ENCODE measurements around the gene RXRG.

The RXRG gene

GRCh38 chr1:165449131-165449530, 4.2 kb upstream of the RXRG start:
- DNase-seq (ENCODE audit: low read depth), result no peak

DNA sequence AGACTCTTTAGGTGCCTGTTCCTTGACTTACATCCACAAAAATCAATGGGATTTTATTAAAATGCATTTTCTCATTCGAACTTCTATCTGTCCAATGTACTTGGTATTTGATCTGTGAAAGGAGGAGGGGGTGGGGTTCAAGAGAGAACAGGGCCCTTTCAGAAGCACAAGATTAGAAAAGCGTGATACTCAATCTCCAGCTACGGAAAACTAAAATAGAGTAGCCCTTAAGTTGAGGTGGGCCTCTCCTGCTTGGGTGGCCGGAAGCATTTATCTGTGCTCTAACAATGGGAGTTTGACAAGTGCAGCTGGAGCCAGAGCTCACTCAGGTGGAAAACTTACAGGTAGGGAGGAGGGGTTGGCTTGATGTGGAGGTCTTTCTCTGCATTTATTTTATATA, 462 bp upstream of the RXRG start:
- DNase-seq (ENCODE audit: low read depth), result no peak

DNA sequence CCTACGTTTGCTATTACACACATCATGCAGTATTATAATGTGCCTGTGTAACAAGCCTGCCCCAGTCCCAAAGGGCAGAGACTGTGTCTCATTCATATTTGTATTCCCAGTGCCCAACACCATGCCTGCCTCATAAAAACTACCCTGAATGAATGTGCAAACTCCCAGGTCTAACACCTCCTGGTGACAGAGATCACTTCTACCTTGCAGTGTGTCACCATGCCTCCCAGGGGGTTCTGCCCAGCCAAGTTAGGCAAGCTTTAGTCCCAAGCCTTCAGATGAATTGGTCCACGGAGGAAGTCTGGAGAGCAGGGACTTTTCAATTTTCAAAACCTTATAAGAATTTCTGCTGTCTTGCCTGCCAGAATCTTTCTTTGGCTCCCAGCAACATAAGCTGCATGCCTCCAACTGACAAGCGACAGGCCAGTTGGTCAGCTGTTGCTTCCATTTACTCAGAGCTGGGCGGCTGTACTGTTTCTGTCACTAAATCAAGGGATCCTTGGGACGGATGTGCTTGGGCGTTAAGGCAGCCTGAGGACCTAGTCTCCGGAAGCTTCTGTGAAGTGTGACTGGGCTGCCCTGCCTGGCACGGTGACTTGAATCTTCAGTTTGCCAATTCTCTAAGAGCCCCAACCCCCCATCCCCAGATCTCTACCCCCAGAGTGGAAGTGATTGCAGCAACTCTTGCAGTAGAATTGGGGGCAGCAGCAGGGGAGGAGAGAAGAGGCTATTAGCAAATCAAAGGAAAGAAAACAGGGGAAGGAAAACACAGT, 1.2 kb downstream of the RXRG start:
- no peak for DNase-seq (ENCODE audit: low read depth)

DNA sequence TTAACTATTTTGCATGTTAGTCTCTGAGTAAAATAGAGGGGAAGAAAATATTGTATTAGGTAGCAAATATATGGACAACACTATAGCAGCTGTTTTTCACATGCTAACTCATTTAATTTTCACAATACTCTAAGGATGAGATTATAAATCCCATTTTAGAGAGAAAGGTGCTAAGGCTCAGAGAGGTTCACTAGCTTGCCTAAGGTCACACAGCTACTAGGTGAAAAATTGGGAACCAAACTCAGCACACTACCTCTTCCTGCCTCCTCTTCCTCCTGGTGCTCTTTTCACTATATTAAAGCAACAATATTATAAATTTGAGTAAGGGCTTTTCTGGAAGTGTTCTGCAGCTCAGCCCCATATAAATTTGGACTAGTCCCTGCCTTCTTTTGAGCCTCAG, 2.3 kb downstream of the RXRG start:
- DNase-seq (ENCODE audit: low read depth), result no peak

DNA sequence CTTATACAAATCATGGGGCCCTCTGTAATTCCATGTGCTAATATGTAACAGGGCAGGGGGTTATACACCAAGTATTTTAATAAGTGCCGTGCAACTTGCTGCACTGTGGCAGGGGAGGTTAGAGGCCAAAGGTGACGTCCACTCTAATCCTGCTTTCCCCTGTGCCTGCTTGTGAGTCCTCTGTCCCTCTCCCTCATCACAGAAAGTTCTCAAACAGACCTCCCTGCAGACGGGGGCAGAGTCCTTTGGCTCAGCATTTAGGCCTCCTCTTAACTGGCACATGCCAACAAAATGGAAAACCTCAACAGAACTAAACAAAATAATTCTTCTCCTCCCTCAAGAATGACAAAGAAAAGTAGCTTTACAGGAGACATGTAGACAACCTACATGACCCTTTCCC, 2.9 kb downstream of the RXRG start:
- no peak for DNase-seq (ENCODE audit: low read depth)

- no peak for DNase-seq (ENCODE audit: low read depth)
Measured at GRCh38 chr1:165441166-165441880, 3.6 kb downstream of the RXRG start.

GRCh38 chr1:165439330-165439729, 5.6 kb downstream of the RXRG start:
- no peak for DNase-seq (ENCODE audit: low read depth)

DNA sequence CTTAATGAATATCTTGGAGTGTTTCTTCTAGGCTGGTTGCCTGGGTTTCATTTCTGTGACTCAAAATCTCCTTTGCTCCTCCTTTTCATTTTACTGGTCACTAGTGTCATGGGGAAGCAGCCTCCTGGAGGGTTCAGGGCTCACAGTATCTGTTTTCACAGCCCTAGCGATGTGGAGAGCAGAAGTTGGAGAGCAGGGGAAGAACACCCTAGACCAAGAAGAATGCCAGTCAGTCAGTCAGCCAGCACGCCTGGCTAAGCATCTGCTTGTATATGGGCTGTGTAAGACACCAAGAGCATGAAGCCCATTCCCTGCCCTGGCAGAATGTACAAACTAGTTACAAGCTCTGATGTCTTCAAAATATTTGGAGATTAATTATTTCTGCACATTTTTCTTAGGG, 7.9 kb downstream of the RXRG start:
- DNase-seq (ENCODE audit: low read depth), result no peak

GRCh38 chr1:165435801-165436200, 9.1 kb downstream of the RXRG start:
- no peak for DNase-seq (ENCODE audit: low read depth)

GRCh38 chr1:165434281-165434680, 10.6 kb downstream of the RXRG start:
- DNase-seq (ENCODE audit: low read depth), result no peak

GRCh38 chr1:165431079-165431478, 13.8 kb downstream of the RXRG start:
- no peak for DNase-seq (ENCODE audit: low read depth)

- no peak for DNase-seq (ENCODE audit: low read depth)
Measured at GRCh38 chr1:165426745-165427144, 18.2 kb downstream of the RXRG start.

DNA sequence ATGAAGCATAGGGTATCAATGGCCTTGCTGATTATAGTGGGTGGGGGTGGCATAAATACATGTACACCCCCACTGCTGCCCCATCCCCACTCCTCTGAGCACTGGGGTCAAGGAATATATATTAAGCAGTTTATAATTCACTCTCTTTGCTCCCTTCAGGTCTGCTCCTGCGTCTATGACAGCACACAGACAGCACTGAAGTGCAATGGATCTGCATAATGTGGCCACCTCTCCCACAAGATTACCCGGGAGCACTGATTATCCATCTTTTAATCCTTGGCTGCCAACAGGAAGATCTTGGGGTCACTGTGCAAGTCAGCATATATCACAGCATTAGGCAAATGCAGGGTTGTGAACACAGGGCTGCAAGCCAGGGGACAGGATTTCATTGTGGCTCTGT, 19.3 kb downstream of the RXRG start:
- DNase-seq (ENCODE audit: low read depth), result no peak

DNA sequence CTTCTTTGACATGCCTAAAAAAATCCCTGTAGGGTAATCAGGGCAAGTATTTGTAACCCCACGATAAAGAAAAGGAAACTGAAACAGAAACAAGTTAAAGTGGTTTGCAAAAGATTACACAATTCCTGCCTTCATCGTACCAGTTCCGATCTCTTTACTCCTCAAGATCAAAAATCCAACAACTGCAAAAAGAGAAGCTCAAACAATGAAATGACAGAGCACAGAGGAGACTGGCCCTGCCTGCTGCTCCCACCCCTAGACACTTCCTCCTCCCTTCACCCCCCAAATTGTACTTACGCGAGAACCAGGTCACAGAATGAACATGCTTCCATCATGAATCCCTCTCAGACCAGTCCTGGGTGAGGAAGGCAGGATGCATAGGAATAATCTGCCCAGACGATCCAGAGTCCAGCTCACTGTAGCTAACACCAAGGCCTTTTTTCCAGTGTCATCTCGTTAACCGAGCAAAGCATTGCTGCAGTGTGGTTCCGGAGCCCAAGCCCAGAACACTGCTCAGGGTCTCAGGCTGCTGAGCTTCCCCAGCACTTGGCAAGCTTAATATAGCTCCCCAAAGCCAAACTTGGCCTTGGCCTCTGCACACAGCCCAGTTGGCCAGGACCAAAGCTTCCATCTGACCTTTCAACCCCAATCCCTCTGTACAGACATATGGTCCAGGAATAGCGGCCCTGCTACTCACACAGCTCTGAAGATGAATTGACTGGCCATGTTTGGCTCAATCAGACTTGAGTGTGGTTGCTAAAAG, 20.3 kb downstream of the RXRG start:
- DNase-seq (ENCODE audit: low read depth), result peak; percentile 2

GRCh38 chr1:165423136-165423535, 21.8 kb downstream of the RXRG start:
- no peak for DNase-seq (ENCODE audit: low read depth)

DNA sequence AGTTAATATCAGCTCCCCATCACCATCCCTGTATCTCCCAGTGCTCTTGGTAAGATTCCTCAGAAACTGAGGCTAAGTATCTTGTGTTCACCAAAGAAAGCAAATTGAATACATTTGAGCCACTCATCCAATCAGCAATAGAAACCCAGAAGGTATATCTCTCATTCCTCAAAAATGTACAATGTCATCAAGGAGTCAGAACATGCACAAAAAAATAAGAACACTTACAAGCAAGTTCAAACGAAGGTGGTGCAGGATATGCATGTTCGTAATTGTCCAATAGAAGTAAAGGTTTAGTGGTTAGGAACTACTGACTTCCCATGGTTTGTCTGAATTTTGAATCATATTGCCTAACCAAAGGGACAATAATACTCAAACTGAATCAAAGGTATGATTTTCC, 24.3 kb downstream of the RXRG start:
- DNase-seq (ENCODE audit: low read depth), result no peak

DNA sequence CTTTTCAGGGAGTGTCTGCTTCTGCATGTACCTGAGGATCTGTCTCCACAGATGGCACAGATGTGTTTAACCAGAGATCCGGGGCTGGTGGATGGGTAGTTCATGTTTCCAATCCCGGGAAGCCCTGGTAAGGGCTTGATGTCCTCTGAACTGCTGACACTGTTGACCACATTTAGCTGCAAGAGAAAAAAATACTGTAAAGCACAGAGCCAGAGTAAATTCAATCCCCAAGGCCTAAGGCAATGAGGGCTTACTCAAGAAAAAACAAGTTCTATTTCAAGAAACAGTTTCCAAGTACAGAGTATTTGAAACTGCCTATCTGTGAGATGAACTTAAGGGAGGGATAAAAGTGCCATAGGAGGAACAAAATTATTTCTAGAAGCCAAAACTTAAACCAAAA, 25.1 kb downstream of the RXRG start:
- no peak for DNase-seq (ENCODE audit: low read depth)

DNA sequence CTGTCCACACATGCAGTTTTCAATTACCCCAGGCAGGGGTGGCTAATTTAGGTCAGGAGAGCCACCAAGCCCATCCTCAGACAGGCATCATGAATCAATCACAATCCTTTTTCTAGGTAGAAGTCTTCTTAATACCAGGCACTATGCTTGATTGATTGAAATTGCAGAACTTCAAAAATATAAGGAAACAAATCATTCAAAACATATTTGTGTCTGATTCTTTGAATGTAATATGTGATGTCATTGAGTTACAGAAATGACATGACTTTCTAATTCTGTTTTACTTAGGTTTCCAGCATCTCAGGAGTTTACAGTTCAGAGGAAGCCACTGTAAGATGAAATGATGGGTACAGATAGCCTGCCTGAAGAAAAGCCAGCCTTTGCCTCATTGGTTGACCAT, 26.7 kb downstream of the RXRG start:
- DNase-seq (ENCODE audit: low read depth), result no peak

DNA sequence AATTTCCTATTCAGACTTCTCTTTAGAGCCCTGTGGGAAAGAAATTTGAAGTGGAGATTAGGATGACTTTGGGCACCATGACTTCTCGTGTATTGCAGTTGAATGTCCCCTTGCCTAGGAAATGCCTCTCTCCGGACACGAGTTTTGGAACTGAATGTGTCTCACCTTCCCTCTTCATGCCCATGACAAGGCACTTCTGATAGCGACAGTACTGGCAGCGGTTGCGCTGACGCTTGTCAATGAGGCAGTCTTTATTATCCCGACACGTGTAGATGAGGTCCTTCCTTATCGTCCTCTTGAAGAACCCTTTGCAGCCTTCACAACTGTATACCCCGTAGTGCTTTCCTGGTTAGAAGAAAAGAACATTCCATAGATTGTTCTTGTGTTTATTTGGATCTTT, 28.1 kb downstream of the RXRG start:
- no peak for DNase-seq (ENCODE audit: low read depth)

- DNase-seq (ENCODE audit: low read depth), result no peak
Measured at GRCh38 chr1:165415068-165415467, 29.9 kb downstream of the RXRG start.

DNA sequence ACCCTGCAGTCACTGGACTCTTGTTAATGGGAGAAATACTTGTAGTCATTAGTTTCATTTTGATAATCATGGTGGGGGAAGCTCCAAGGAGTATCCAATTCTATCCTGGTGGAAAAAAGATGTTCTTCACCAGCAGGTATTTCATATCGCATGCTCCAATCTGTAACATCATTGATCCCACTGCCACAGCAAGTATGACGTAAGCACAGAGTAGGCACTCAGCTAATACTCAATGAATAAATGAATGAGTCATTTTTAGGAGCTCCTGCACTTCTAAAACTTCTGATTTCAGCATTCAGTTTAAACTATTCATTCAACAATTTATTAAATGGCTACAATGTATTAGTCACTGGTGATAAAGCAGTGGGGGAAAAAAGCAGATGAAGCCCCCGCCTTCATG, 30.3 kb downstream of the RXRG start:
- no peak for DNase-seq (ENCODE audit: low read depth)

GRCh38 chr1:165411396-165411795, 33.5 kb downstream of the RXRG start:
- no peak for DNase-seq (ENCODE audit: low read depth)

All from iris pigment epithelial cell (primary cell).